Measurements from ENCODE around the gene MCOLN1.
"Not testable (repeated sequence)": the region's sequence is repeated elsewhere in the genome, so short reads cannot be mapped to it uniquely, and the experiment has no call there.

The MCOLN1 gene

GRCh38 chr19:7544626-7545025 lies 22.2 kb downstream of the MCOLN1 start:
- DNase-seq: peak; percentile 64 to 86 (median 80)

GRCh38 chr19:7545300-7545699 lies 22.9 kb downstream of the MCOLN1 start:
- peak in 3 of 4 experiments; percentile 31 to 58 (median 49) for DNase-seq

GRCh38 chr19:7545904-7546303 lies 23.5 kb downstream of the MCOLN1 start:
- DNase-seq: peak; percentile 66 to 92 (median 82)

GRCh38 chr19:7547159-7547558 lies 24.7 kb downstream of the MCOLN1 start:
- DNase-seq: no peak

- no peak for DNase-seq
Observed at GRCh38 chr19:7549429-7550148, 27.2 kb downstream of the MCOLN1 start.

- DNase-seq: no peak
Observed at GRCh38 chr19:7550169-7550770, 27.8 kb downstream of the MCOLN1 start.

- DNase-seq: no peak
Observed at GRCh38 chr19:7550987-7551761, 28.8 kb downstream of the MCOLN1 start.

- DNase-seq: no peak
Observed at GRCh38 chr19:7552781-7553180, 30.4 kb downstream of the MCOLN1 start.

- no peak for DNase-seq
Observed at GRCh38 chr19:7554565-7554964, 32.1 kb downstream of the MCOLN1 start.

GRCh38 chr19:7554990-7555864 lies 32.8 kb downstream of the MCOLN1 start:
- DNase-seq: peak in 1 of 4 experiments; percentile 31

GRCh38 chr19:7556696-7557315 lies 34.4 kb downstream of the MCOLN1 start:
- DNase-seq: no peak

GRCh38 chr19:7558667-7559066 lies 36.2 kb downstream of the MCOLN1 start:
- no peak for DNase-seq

- no peak for DNase-seq
Observed at GRCh38 chr19:7559102-7559501, 36.7 kb downstream of the MCOLN1 start.

- DNase-seq: no peak
Observed at GRCh38 chr19:7560255-7560654, 37.8 kb downstream of the MCOLN1 start.

GRCh38 chr19:7561325-7561724 lies 38.9 kb downstream of the MCOLN1 start:
- DNase-seq: no peak

- DNase-seq: no peak
Observed at GRCh38 chr19:7562646-7563393, 40.4 kb downstream of the MCOLN1 start.

- no peak for DNase-seq
Observed at GRCh38 chr19:7564866-7565265, 42.4 kb downstream of the MCOLN1 start.

- DNase-seq: no peak
Observed at GRCh38 chr19:7565332-7565731, 42.9 kb downstream of the MCOLN1 start.

GRCh38 chr19:7570761-7571160 lies 48.3 kb downstream of the MCOLN1 start:
- DNase-seq: no peak

- peak; percentile 25 to 64 (median 48) for DNase-seq
Observed at GRCh38 chr19:7575434-7576040, 53.1 kb downstream of the MCOLN1 start.

- DNase-seq: not testable (repeated sequence)
Observed at GRCh38 chr19:7577422-7577821, 55.0 kb downstream of the MCOLN1 start.
